Measurements from ENCODE around the gene SMARCA2. TPM values are rescaled to one million over a fixed set of nuclear protein-coding genes. Genes with fewer than 3 reads are reported as not detected.

SMARCA2 gene
- total and polyA plus RNA-seq, 9 of the 15 experiments (the other 6 are each of a cell fraction or from before 2014, with no cell fraction given): 8.0 to 34.8 (median 25.5) TPM

- TF ChIP-seq SMAD3 (CRISPR knock-in tag; conservative IDR thresholded peaks at IDR 0.05) (no peak), CLOCK (CRISPR knock-in tag; IDR thresholded peaks at IDR 0.05; ENCODE audit: borderline replicate concordance) (no peak), PRMT5 (CRISPR knock-in tag; IDR thresholded peaks at IDR 0.05) (no peak), HNRNPL (IDR thresholded peaks at IDR 0.05; ENCODE audit: low read depth, low read length) (no peak), BRD9 (IDR thresholded peaks at IDR 0.05; ENCODE audit: low read depth, partially characterized antibody) (no peak), ZNF561 (CRISPR knock-in tag; conservative IDR thresholded peaks at IDR 0.05) (no peak), POLR3A (IDR thresholded peaks at IDR 0.05; ENCODE audit: borderline replicate concordance, extremely low read depth, insufficient read depth, insufficient read length) (no peak), MLX (CRISPR knock-in tag; conservative IDR thresholded peaks at IDR 0.05) (no peak), ZNF586 (CRISPR knock-in tag; conservative IDR thresholded peaks at IDR 0.05) (no peak), KLF16 (IDR thresholded peaks at IDR 0.05) (no peak), U2AF2 (optimal IDR thresholded peaks at IDR 0.05; ENCODE audit: low read depth, low read length) (no peak), ZNF695 (CRISPR knock-in tag; IDR thresholded peaks at IDR 0.05) (no peak)
- WGBS (ENCODE audit: insufficient coverage, low coverage, missing lambda C conversion rate): 100% methylated on average over 4 of the region's 6 CpGs
- ATAC-seq (no peak), DNase-seq (ENCODE audit: extremely low read depth in 1 of 4, low spot score in 3 of 4) (no peak), FAIRE-seq (no peak)
- in situ Hi-C loops (cut with MboI) (no loop called here), intact Hi-C loops (cut with micrococcal nuclease) (no loop called here)
- no peaks in the 10 kb centered on the region for H3K9me3 ChIP-seq (replicated peaks; ENCODE audit: control insufficient read depth, insufficient read depth, low read depth, low read length)
- peaks cover 4% of the 10 kb centered on the region; the same call in 1 of the 3 replicates for H3K36me3 ChIP-seq (ENCODE audit: control insufficient read depth, insufficient read depth, low read length)
- CTCF ChIA-PET (ENCODE audit: low intra/inter-chr PET ratio): no interaction called here
- H2AFZ ChIP-seq (ENCODE audit: low read depth, low read length): no peak overlapping the region
- no peak overlapping the region for H3K27ac ChIP-seq (ENCODE audit: extremely low read depth, low read depth, low read length)
- POLR2A ChIA-PET: no interaction called here
- no peak overlapping the region for H3K9ac ChIP-seq (ENCODE audit: insufficient read depth in 1 of 2, low read depth in 2 of 2, low read length in 2 of 2)
- H3K4me3 ChIP-seq: no peak overlapping the region
- H3K27me3 ChIP-seq (ENCODE audit: control insufficient read depth in 2 of 2, insufficient read depth in 2 of 2, low read length in 2 of 2): no peaks in the 10 kb centered on the region
- H3K79me2 ChIP-seq (ENCODE audit: control insufficient read depth, insufficient read depth, low read length): no peaks in the 10 kb centered on the region; the same call in 2 of the 3 replicates
- H3K9me1 ChIP-seq (ENCODE audit: control insufficient read depth, insufficient read depth, low read length): no peaks in the 10 kb centered on the region
- no peaks in the 10 kb centered on the region for H3K4me1 ChIP-seq (replicated peaks in 1 of 2; ENCODE audit: control insufficient read depth in 2 of 2, insufficient read depth in 2 of 2, low read length in 2 of 2)
- no peak overlapping the region for H3K4me2 ChIP-seq (ENCODE audit: insufficient read depth, low read length)
- H4K20me1 ChIP-seq (replicated peaks; ENCODE audit: control insufficient read depth, insufficient read depth, low read length): no peaks in the 10 kb centered on the region
- BruUV-seq (replicated peaks): no TSS peak
Observed at GRCh38 chr9:2151171-2151570, 136.0 kb downstream of the SMARCA2 start.

Data from K562 (cell line).